NCI-H748 treated with DMSO at 0.1 percent for 48 hours (cell line): ENCODE measurements around the gene SCG5.

Experiments
- DNase-seq: peaks from one replicate; lab custom pipeline; 2025; lab: John Stamatoyannopoulos, UW

SCG5 gene

DNA sequence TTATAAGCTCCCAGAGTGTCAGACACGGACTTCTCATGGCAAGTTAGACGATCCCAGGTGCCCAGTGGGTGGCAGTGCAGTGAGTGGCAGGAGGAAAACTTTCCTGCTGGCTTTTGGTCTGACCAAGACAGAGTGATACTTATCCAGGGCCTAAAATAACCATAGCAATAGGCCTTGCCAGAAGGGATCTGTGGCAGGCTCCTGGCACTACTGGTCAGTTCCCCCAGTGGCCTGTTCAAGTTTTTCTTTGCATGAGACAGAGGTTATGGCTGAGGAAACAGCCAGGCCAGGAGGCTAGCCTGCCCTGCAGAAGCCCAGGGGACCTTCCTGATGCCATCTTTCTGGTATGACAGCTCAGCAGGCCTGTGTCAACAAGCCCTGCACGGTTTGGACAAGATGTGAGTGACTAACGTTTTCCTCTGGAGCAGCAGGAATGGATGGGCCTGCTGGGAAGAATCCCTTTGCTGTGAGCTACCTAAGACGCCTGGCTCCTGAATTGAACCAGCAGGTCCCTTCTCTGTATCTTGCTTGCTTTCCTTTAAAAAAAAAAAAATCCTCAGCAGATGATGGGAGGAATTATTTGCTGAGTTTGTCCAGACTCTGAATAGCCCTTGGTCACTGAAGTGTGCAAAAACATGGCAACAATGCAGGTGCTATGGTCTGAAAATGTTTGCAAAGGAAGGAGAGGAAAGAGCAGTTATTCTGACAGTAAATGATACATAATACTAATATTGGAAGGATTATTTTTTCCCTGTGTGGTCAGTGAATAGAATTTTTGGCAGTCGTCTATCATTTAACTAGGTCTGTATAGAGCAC is 18.0 kb downstream of the SCG5 start:
- DNase-seq, result no peak

DNA sequence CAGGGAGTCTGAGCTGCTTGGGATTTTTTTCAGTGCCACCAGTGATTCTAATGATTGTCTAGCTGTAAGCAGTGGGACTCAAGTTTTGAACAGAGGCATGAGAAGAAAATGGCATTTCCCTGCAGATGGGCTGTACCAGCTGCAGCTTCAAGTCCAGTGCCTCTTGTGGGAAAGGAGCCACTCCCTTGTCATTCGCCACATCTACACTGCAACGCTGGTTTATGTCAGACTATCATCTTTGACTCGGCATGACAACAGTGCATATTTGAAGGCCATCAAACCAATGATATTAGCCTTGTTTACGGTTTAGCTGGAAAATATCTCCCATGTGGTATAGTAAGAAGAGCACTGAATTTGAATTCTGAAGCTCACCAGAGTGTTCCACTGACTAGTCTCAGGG is 22.2 kb downstream of the SCG5 start:
- no peak for DNase-seq

GRCh38 chr15:32664796-32665195 is 23.3 kb downstream of the SCG5 start:
- DNase-seq, result no peak

- no peak for DNase-seq
Measured at GRCh38 chr15:32667321-32667720, 25.8 kb downstream of the SCG5 start.

GRCh38 chr15:32668942-32669341 is 27.4 kb downstream of the SCG5 start:
- no peak for DNase-seq

GRCh38 chr15:32669896-32670611 is 28.5 kb downstream of the SCG5 start:
- DNase-seq, result no peak

- DNase-seq, result no peak
Measured at GRCh38 chr15:32670623-32671022, 29.1 kb downstream of the SCG5 start.

DNA sequence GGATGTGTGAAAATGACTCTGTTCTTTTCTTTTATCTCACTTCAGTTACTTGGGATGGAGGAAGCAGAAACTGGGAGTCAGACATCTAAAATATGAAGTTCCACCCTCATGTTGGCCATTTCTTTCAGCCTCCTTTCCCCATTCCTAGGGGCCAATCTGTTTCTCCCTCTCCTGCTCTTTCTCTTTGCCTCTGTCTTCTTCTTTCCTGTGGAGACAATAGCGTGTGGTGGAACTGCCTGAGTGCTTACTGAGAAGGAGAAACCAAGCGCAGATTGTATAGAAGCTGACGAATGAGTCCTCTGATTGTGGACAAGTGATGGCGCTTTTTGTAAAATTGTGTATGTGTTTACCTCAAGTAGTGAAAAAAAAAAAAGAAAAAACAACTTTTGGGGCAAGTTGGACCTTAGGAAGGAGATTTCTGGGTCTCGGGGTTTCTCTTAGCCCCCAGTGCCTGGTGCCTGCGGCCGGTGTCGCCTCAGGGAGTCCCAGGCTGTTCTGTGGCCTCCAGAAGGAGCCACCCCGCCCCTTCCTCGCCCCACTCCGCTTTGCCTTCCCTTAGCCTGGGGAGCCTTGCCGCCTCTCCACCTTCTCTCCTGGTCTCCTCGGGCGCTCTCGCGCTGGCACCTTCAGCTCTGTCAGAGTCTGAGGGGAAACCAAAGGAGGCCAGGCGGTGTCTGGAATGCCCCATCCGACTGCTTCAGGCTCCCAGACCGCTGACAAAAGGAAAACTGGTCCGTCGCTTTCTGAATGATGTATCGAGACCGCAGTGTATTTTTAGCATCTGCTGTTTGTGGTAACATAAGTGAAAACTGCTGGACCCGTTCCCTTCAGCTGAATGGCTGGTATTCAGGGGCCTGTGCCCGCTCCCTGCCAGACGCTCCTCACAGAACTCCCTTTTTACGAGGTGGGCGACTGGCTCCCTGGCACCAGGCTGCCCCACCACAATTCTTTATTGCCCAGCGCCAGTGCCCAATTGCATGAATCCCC is 30.1 kb downstream of the SCG5 start:
- DNase-seq, result no peak

DNA sequence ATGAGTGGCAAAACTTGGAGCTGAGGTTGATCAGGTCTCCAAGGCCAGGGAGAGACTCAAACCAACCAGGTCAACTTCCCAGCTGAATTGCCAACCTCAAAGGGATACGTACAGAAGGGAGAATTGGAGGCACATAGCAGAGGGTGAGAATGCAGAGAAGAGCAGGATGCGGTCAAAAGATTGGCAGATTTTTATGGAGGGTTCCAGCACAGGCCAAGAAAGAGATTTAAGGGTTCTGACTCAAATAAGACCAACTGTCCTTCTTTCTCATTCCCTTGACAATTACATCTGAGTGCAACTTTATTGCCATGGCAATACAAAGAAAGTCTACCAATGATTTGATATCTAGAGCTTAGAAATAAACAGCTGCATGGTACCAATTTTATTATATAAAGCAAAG is 33.2 kb downstream of the SCG5 start:
- DNase-seq, result no peak

- DNase-seq, result no peak
Measured at GRCh38 chr15:32675466-32675865, 34.0 kb downstream of the SCG5 start.

GRCh38 chr15:32676169-32676568 is 34.7 kb downstream of the SCG5 start:
- DNase-seq, result no peak

DNA sequence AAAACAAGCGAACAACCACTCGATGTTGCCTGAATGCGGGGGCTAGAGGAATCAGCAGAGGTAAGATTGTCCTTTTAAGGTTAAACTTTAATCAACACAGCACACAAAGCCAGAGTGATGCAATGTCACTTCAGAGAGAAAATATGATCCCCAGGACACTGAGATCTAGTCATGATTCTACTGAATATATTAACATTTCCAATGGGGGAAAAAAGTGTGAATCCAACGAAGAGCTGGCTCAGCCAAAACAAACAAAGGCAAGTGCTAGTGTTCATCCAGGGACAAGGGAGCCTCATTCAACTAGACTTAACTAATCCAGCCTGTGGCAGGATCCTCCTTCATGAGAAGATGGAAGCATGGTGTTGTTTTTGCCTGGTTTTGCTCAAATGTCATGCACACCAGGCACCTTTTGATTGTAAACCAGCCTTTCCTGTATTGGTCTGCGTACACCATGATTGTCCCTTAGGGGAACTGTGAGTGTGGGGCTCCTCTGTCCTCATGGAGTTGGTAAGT is 35.8 kb downstream of the SCG5 start:
- no peak for DNase-seq

- no peak for DNase-seq
Measured at GRCh38 chr15:32679298-32679690, 37.8 kb downstream of the SCG5 start.

DNA sequence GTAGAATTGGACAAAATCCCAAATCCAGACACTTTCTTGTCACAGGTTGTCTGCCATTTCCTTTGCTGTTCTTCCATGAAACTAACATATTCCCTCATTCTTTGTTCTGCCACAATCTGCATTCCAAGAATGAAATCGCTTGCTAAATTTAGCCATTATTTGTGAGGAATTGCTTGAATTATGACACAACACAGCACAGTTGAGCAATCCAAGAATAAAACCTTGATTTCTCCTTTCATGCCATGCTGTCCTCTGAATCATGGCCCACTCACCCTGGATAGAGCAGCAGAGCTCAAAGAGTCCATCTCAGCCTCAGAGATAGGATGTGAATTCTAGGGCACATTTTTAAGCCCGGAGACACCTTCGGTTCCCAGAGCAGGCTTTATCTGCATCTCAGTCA is 41.1 kb downstream of the SCG5 start:
- no peak for DNase-seq

GRCh38 chr15:32682977-32683630 is 41.6 kb downstream of the SCG5 start:
- DNase-seq, result no peak

DNA sequence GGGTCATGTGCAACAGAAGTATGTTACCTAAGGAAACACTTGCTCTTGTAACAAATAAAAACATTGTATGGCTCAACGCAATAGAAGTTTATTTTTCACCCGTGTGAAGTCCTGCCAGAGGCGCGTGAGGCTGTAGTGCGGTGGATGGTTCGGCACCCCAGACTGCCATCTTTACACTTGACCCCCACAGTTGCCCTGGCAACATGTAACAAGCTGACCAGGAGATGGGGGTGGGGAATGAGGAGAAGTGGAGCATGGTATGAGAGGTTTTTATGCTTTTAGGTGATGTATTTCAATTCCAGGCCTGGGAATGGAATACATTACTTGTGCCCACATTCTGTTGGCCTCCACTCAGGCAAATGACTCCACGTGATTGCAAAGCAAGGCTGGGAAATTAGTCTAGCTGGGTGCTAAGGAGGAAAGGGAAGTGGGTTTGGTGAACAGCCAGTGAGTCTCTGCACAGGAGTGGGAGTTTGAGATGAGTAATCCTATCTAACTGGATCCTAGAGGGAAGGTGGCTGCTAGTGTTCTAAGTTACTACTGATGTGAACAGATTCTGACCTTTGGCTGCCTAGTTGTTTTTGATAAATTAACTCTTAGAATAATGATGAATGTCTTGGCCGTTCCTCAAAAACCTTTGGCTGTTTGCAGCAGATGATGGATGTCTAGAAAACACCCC is 42.5 kb downstream of the SCG5 start:
- no peak for DNase-seq

- no peak for DNase-seq
Measured at GRCh38 chr15:32685576-32685975, 44.1 kb downstream of the SCG5 start.

GRCh38 chr15:32687556-32687955 is 46.0 kb downstream of the SCG5 start:
- no peak for DNase-seq

DNA sequence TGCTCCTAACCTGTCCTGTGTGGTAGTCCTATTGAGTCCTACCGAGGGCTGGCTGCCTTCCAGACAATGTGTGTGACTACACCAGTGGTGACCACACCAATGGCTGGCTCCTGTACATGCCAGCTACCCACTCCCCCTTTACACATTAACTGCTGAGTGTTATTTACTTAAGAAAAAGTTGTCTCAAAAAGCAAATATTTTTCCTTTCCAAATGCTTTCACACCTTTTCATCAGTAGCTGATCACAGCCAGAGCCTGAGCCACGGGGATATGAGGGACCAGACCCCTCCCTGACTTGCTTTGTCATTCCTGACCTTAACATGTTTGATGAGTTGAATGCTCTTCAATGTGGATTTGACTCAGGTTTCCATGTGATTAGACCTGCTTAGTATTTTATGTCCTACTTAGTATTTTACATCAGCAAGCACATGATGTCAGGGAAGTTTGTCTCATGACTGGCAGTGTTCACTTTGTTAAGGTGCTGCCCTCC is 46.7 kb downstream of the SCG5 start:
- peak; percentile 73 for DNase-seq

GRCh38 chr15:32690941-32691688 is 49.6 kb downstream of the SCG5 start:
- DNase-seq, result no peak
